Right lobe of liver (tissue), 4 donors: Measurements from ENCODE around the gene TRIM3.

Experiments
- POLR2A ChIP-seq: fragments of 450-650 bp; IDR thresholded peaks from one replicate; pipeline ENCODE4 v1.6.1; 2017; ENCODE audit warnings: antibody characterized with exemption, mild to moderate bottlenecking
- TF ChIP-seq, protein P1 (sequence below), 4 donors: fragments of 200-600 bp in 3 of 4; fragments of 450-650 bp in 1 of 4; IDR thresholded peaks; one replicate each; pipeline versions ENCODE4 v1.5.1 to v1.8.0; 2016 to 2022; ENCODE audit warnings: antibody characterized with exemption in 4 of 4, mild to moderate bottlenecking in 2 of 4
- donor health status: DM: no; HTN: no; CAD: no.
- donor health status: DM: no; HTN: no; CAD: no.
- donor health status: DM: no; HTN: yes; CAD: no.

GRCh38 chr11:6433998-6434660 lies 39.6 kb downstream of the TRIM3 start:
- TF ChIP-seq, protein P1, sequence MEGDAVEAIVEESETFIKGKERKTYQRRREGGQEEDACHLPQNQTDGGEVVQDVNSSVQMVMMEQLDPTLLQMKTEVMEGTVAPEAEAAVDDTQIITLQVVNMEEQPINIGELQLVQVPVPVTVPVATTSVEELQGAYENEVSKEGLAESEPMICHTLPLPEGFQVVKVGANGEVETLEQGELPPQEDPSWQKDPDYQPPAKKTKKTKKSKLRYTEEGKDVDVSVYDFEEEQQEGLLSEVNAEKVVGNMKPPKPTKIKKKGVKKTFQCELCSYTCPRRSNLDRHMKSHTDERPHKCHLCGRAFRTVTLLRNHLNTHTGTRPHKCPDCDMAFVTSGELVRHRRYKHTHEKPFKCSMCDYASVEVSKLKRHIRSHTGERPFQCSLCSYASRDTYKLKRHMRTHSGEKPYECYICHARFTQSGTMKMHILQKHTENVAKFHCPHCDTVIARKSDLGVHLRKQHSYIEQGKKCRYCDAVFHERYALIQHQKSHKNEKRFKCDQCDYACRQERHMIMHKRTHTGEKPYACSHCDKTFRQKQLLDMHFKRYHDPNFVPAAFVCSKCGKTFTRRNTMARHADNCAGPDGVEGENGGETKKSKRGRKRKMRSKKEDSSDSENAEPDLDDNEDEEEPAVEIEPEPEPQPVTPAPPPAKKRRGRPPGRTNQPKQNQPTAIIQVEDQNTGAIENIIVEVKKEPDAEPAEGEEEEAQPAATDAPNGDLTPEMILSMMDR (IDR thresholded peaks at IDR 0.05) = no peak
- TF ChIP-seq POLR2A = no peak
